EL (cell line): ENCODE results near the gene DIPK2A.
A peak's percentile ranks its signal among the peaks of the same experiment; 100 is the strongest.

Experiments used
- DNase-seq: peaks from one replicate; pipeline ENCODE4 v3.0.0-alpha.2; 2016

The DIPK2A gene

GRCh38 chr3:143971359-143972154 lies at the start of gene DIPK2A:
Gene DIPK2A (plus strand): TSS chr3:143971823. CDS start chr3:143972333, 510 bp downstream.
- DNase-seq = peak; percentile 94

GRCh38 chr3:143924522-143925285 lies 46.9 kb upstream of the DIPK2A start:
- DNase-seq = no peak

GRCh38 chr3:143928056-143928455 lies 43.6 kb upstream of the DIPK2A start:
- no peak for DNase-seq

GRCh38 chr3:143928541-143929255 lies 42.9 kb upstream of the DIPK2A start:
- no peak for DNase-seq

GRCh38 chr3:143934791-143935190 lies 36.8 kb upstream of the DIPK2A start:
- no peak for DNase-seq

- no peak for DNase-seq
Measured at GRCh38 chr3:143935678-143936077, 35.9 kb upstream of the DIPK2A start.

GRCh38 chr3:143950810-143951209 lies 20.8 kb upstream of the DIPK2A start:
- no peak for DNase-seq

- DNase-seq = peak; percentile 34
Measured at GRCh38 chr3:143951351-143951971, 20.2 kb upstream of the DIPK2A start.

- no peak for DNase-seq
Measured at GRCh38 chr3:143952569-143953072, 19.0 kb upstream of the DIPK2A start.

GRCh38 chr3:143955113-143955512 lies 16.5 kb upstream of the DIPK2A start:
- no peak for DNase-seq

- no peak for DNase-seq
Measured at GRCh38 chr3:143956838-143957237, 14.8 kb upstream of the DIPK2A start.

- DNase-seq = no peak
Measured at GRCh38 chr3:143957453-143957852, 14.2 kb upstream of the DIPK2A start.

GRCh38 chr3:143958966-143959365 lies 12.7 kb upstream of the DIPK2A start:
- no peak for DNase-seq

GRCh38 chr3:143961342-143961741 lies 10.3 kb upstream of the DIPK2A start:
- no peak for DNase-seq

- no peak for DNase-seq
Measured at GRCh38 chr3:143963946-143964345, 7.7 kb upstream of the DIPK2A start.

- no peak for DNase-seq
Measured at GRCh38 chr3:143970773-143971358, 757 bp upstream of the DIPK2A start.

GRCh38 chr3:143972155-143972504 lies 507 bp downstream of the DIPK2A start:
- DNase-seq = no peak

- peak; percentile 70 for DNase-seq
Measured at GRCh38 chr3:143972505-143973258, 1.1 kb downstream of the DIPK2A start.

- DNase-seq = peak; percentile 83
Measured at GRCh38 chr3:143973259-143974021, 1.8 kb downstream of the DIPK2A start.

- no peak for DNase-seq
Measured at GRCh38 chr3:143974271-143975238, 2.9 kb downstream of the DIPK2A start.
